Motor neuron (in vitro differentiated cells): ENCODE measurements around the gene ZCCHC10. TPM values are rescaled to one million over a fixed set of nuclear protein-coding genes. Genes with fewer than 3 reads are reported as not detected.
A peak's percentile ranks its signal among the peaks of the same experiment; 100 is the strongest.

Experiments used
- ATAC-seq, 8 experiments: fragments of 200-7000 bp; cut with Tn5 transposase; replicated peaks in 6 of 8; 2 replicates each; pipeline ENCODE4 v1.8.0; 2021; ENCODE audit warnings: mild to moderate bottlenecking in 8 of 8, moderate library complexity in 8 of 8
- H3K27ac ChIP-seq, 2 donors: fragments of 250-450 bp; sonication (Bioruptor Pico); 2 replicates each; pipeline ENCODE4 v1.9.0; 2021; ENCODE audit warnings: antibody characterized with exemption in 2 of 2, mild to moderate bottlenecking in 2 of 2, moderate library complexity in 1 of 2
- H3K4me1 ChIP-seq, 2 donors: fragments of 250-450 bp; sonication (Bioruptor Pico); replicated peaks in 1 of 2; 2 replicates each; pipeline ENCODE4 v1.6.1; 2021; ENCODE audit warnings: antibody characterized with exemption in 2 of 2, mild to moderate bottlenecking in 2 of 2, moderate library complexity in 1 of 2
- H3K4me3 ChIP-seq, 5 donors: fragments of 250-450 bp; sonication (Bioruptor Pico); 2 replicates each; pipeline ENCODE4 v1.9.0; 2021; ENCODE audit warnings: antibody characterized with exemption in 5 of 5, mild to moderate bottlenecking in 5 of 5, moderate library complexity in 4 of 5
- WGBS, 10 experiments: fragments of 450-650 bp; shearing (Covaris generic); methylation state at CpG; one replicate each; pipeline ENCODE4 v1.0.0; 2022; 5-methylcytosine and 5-hydroxymethylcytosine counted together
- in situ Hi-C, 9 experiments: fragments of 400-800 bp; cut with MboI; loops; one replicate each; pipeline ENCODE4 v1.15.0; 2021; ENCODE audit warnings: low sequenced_read_pairs in 9 of 9, low pct_unique_long_range_greater_than_20kb in 2 of 9; ENCODE audit not compliant: unreplicated experiment in 9 of 9
- total RNA-seq, 8 experiments: library from RNA; unstranded; fragments of 300-600 nt; gene quantifications; 2 replicates each; pipeline versions ENCODE4 v1.2.3 to v1.2.4, GENCODE V29; 2022

ZCCHC10 gene
- total RNA-seq, result 10 to 100 TPM; 19.0 to 38.3 (median 25.1) TPM

DNA sequence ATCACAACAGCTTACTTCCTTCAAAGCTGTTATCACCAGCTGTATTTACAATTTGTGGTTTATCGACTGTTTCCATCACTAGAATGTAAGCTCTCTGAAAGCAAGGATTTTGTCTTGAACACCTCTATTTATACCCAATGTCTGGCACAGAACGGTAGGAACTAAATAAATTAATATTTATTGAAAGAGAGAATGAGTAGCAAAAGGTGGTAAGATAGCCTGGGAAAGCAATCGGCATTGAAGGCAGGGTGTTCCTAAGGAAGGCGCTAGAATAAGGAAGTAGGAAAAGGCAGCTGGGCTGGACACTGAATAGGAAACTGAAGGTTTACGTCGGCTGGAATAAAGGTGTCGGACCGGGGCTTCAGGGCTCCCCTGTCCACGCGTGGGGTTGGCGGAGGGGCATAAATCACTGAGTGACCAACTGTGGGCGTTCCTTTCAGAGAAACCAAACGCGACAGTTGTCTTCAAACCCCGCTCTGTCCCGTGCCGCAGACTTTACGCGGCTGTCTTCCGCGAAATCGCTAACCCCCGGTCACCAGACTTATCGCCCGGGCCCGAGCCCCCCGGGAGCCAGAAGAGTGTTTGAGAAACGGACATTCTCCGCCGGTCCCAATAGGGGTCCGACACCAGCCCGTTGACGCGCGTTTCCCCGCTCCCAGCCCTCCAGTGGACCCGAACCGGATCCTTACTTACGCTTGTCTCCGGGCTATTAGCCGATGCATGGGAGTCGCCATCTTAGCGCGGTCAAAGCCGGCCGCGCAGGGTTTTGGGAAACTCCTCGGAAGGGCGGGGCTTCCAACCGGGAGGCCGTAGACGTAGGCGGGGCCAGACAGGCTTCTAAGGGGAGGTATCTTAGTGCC is at the start of gene ZCCHC10:
Gene ZCCHC10 (minus strand): TSS at position 746 of the 860 bp plus-strand sequence. CDS start 12 bp downstream, at position 734.
- H3K4me1 ChIP-seq, result peaks cover 0 to 7% of the 10 kb centered on the region in 2 donors
- in situ Hi-C loops, result no loop called here
- H3K4me3 ChIP-seq, result peak within 1 kb of the TSS; percentile 67 to 100 (median 96)
- WGBS, 10 experiments, result 0 to 9% (median 0%) methylated on average over 1 to 25 of the region's 53 CpGs; no CpG with 5 or more reads in 1 of the 10 experiments
- peak within 1 kb of the TSS; percentile 87 to 94 for H3K27ac ChIP-seq
- peak; percentile 93 to 99 (median 98) for ATAC-seq

DNA sequence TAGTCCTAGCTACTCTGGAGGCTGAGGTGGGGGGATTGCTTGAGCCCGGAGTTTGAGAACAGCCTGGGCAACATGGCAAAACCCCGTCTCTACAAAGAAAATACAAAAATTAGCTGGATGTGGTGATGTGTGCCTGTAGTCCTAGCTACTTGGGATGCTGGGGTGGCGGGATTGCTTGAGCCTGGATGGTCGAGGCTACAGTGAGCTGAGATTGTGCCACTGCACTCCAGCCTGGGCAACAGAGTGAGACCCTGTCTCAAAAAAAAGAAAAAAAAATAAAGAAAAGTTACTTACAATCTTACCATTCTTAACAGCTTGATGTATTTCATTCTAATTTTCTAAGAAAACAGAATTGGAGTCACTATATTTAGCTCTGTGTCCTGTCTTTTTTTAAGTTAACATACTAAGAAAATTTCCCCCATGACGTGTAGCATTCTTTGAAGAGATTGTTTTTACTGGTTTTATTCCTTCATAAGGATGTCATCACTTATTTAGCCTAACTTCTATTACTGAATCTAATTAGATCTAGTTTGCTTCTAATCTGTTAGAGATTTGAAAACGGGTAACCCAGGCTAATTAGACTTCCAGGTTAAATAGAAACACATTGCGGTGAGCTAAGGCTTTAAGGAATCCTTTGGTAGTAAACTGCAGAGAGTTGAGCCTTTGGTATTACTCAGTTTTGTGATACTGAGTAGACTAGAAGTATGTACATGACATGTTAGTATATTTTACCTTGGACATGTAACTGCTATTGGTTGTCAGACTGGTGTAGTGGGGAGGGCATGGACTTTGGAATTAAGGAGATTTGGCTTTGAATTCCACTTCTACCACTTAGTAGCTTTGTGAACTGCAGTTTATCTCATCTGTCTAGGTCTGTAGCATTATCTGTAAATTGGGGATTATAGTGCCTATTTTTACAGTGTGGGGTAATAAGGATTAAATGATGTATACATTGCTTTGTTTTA is 49.5 kb upstream of the ZCCHC10 start:
- in situ Hi-C loops, result no loop called here
- 50 to 100% (median 92%) methylated on average over 2 to 7 of the region's 7 CpGs; no CpG with 5 or more reads in 1 of the 10 experiments for WGBS, 10 experiments
- no peak overlapping the region for H3K27ac ChIP-seq
- no peak for ATAC-seq
- no peak overlapping the region for H3K4me3 ChIP-seq
- peaks cover 0 to 4% of the 10 kb centered on the region in 2 donors for H3K4me1 ChIP-seq

DNA sequence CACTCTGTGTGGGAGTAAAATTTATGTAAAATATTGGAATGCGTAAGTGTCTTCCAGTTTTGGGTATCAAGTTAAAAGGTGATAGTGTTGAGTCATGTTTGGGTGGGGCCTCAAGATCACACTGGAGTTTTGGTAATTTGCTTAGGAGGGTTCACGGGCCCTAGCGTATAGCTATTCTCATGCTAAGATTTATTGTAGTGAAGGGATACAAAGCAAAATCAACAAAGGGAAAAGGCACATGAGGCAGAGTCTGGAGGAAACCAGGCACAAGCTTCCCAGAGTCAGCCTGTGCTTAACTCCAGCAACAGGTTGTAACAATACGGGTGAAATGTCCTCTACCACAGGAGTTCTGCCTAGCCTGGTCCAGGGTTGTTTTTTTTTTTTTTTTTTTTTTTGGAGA is 45.7 kb upstream of the ZCCHC10 start:
- 17 to 89% (median 55%) methylated on average over 1 to 4 of the region's 4 CpGs for WGBS, 10 experiments
- H3K27ac ChIP-seq, result no peak overlapping the region
- in situ Hi-C loops, result no loop called here

DNA sequence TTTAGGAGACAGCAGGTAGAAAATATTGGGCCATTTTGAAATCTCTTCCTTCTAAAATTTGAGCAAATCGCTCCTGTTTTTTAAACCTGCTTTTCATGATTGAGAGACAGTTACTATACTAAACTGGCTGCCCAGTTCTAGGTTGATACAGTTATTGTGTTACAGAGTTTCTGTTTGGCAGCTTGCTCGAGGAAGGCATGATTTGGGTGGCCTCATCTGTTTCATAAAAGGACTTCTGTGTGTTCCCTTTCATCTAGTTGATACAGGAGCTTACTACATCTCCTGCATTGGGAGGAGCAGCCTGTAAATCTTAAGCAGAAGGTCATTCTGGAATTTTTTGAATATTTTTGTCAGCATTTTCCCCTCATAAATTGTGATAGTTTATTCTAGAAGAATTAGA is 39.7 kb upstream of the ZCCHC10 start:
- Histone ChIP-seq H3K4me1 (no peaks in the 10 kb centered on the region), H3K4me3 (no peak overlapping the region), H3K27ac (no peak overlapping the region)
- ATAC-seq, result no peak
- 83 to 100% (median 100%) methylated on average over 1 to 2 of the region's 2 CpGs; no CpG with 5 or more reads in 4 of the 10 experiments for WGBS, 10 experiments
- in situ Hi-C loops, result no loop called here

More for the DNA sequence above, 45.7 kb upstream of the ZCCHC10 start:
- ATAC-seq, result peak; percentile 16 to 92 (median 65)
- no peak overlapping the region for H3K4me3 ChIP-seq
- H3K4me1 ChIP-seq, result peaks cover 0 to 4% of the 10 kb centered on the region in 2 donors

DNA sequence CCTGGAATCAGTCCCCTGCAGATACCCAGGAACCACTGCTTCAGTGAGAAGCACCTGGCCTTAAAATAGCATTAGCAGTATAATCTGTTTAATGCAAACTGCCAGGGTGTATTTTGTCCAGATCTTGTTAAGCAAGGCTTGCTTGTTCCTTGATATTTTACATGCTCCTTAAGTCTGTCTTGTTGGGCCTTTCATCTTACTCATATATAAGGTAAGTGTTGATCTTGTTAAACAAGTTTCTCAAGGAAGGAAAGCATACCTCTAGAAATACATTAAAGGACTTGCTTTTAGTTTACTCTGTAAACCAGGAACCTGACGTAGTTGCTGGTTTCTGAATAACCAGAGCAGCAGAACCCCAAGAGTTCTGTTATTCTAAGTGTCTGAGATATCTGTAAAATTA is 39.1 kb upstream of the ZCCHC10 start:
- Histone ChIP-seq H3K4me1 (no peaks in the 10 kb centered on the region), H3K27ac (no peak overlapping the region), H3K4me3 (no peak overlapping the region)
- ATAC-seq, result no peak
- in situ Hi-C loops, result no loop called here
- 100% methylated on average over 1 of the region's 1 CpG; no CpG with 5 or more reads in 2 of the 10 experiments for WGBS, 10 experiments

GRCh38 chr5:133063965-133064364 is 37.6 kb upstream of the ZCCHC10 start:
- no peak overlapping the region for H3K27ac ChIP-seq
- no peaks in the 10 kb centered on the region for H3K4me1 ChIP-seq
- no peak overlapping the region for H3K4me3 ChIP-seq
- in situ Hi-C loops, result no loop called here
- ATAC-seq, result no peak
- 50 to 100% (median 80%) methylated on average over 1 to 10 of the region's 10 CpGs; no CpG with 5 or more reads in 3 of the 10 experiments for WGBS, 10 experiments

DNA sequence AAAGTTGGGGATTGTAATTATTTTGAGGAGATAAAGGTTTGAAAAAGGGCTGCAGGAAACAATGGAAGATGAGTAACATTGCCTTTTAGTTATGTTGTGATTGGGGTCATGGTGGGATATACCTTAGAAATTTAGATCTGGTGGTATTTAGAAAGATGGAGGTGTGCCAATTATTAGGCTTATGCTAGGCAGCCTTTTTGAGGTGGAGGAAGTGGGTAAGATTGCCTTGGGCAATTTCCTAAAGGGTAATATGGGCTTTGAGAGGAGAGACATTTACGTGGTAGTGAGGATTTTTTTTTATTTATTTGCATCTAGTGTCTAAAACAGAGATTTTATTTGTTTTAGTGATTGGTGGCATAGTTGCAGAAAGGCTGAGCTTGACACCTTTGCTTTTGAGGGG is 35.9 kb upstream of the ZCCHC10 start:
- 50 to 100% (median 89%) methylated on average over 1 of the region's 1 CpG; no CpG with 5 or more reads in 3 of the 10 experiments for WGBS, 10 experiments
- no peak overlapping the region for H3K4me3 ChIP-seq
- ATAC-seq, result no peak
- in situ Hi-C loops, result no loop called here
- H3K27ac ChIP-seq, result no peak overlapping the region
- no peaks in the 10 kb centered on the region for H3K4me1 ChIP-seq

DNA sequence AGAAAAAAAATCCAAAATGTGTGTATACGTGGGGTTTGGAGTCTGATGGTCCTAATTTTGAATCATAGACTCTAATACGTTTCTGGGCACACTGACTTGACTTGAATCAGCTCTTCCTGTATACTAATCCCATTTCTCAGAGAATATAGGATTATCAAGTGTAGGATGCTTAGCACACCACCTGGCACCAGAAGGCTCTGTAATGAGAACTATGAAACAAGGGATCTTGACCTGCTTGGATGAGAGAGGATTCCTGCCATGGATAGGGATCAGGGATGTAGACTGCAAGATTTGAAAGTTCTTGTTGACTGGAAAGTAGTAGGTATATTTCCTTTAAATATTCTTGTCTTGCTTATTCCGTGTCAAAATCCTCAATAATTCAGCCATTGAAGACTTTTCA is 33.3 kb upstream of the ZCCHC10 start:
- H3K27ac ChIP-seq, result no peak overlapping the region
- ATAC-seq, result no peak
- 67 to 100% (median 96%) methylated on average over 1 to 3 of the region's 3 CpGs; no CpG with 5 or more reads in 1 of the 10 experiments for WGBS, 10 experiments

GRCh38 chr5:133056891-133057290 is 30.5 kb upstream of the ZCCHC10 start:
- 80 to 100% (median 100%) methylated on average over 1 of the region's 1 CpG; no CpG with 5 or more reads in 2 of the 10 experiments for WGBS, 10 experiments
- no peak overlapping the region for H3K4me3 ChIP-seq
- H3K27ac ChIP-seq, result no peak overlapping the region
- H3K4me1 ChIP-seq, result peaks cover 0 to 6% of the 10 kb centered on the region in 2 donors
- in situ Hi-C loops, result no loop called here
- no peak for ATAC-seq

More for the DNA sequence above, 33.3 kb upstream of the ZCCHC10 start:
- in situ Hi-C loops, result no loop called here
- Histone ChIP-seq H3K4me3 (no peak overlapping the region), H3K4me1 (no peaks in the 10 kb centered on the region)

DNA sequence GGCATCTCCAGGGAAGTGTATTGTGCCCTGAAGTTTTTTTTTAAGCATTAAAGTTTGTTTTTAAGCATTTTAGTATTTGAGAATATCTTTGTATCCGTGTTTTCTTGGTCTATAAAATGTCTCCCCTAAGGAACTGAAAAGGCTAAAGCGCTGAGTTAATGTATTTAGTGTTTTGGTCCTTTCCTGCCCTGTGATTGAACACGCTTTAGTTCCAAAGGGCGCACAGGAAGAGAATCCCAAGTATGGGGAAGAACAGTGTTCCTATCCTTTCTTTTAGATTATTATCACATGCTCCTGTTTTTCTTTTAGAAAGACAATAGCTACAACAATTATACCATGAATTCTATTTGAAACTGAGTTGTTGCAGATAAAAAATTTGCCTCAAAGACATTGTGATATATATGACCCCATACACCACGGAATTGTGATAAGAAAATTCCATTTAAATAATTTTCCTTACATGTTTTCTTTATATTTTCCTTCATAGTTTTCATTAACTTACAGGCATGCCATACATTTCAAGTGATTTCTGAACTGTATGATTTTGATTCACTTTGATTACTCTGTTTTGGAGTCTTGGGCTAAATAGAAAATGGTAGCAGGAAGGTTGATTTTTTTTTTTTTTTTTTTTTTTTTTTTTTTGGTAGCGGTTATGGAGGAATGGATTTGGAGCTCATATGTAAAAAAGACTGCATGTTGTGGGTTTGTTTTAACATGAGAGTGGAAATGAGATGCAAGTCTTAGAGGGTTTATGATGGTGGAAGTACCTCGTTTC is 28.5 kb upstream of the ZCCHC10 start:
- 88 to 100% (median 96%) methylated on average over 2 to 7 of the region's 7 CpGs for WGBS, 10 experiments

DNA sequence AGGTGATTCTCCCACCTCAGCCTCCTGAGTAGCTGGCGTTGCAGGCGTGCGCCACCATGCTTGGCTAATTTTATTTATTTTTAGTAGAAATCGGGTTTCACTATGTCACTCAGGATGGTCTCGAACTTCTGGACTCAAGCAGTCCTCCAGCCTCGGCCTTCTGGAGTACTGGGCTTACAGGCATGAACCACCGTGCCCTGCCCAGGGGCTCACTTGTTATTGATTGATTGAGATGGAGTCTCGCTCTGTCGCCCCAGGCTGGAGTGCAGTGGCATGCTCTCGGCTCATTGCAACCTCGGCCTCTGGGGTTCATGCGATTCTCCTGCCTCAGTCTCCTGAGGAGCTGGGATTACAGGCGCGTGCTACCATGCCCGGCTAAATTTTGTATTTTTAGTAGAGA is 27.1 kb upstream of the ZCCHC10 start:
- WGBS, 10 experiments, result 83 to 100% (median 100%) methylated on average over 1 to 5 of the region's 15 CpGs; no CpG with 5 or more reads in 3 of the 10 experiments
- peaks cover 11 to 17% of the 10 kb centered on the region in 2 donors for H3K4me1 ChIP-seq
- ATAC-seq, result no peak
- H3K27ac ChIP-seq, result no peak overlapping the region
- peak overlapping the region; percentile 65 to 92 (median 83) for H3K4me3 ChIP-seq
- in situ Hi-C loops, result no loop called here

More for the DNA sequence above, 28.5 kb upstream of the ZCCHC10 start:
- Histone ChIP-seq H3K4me3 (no peak overlapping the region), H3K27ac (no peak overlapping the region), H3K4me1 (peaks cover 10 to 13% of the 10 kb centered on the region in 2 donors)
- in situ Hi-C loops, result no loop called here
- ATAC-seq, result no peak
